ENCODE results near the gene SEMA5A.

- TF ChIP-seq, protein P1, sequence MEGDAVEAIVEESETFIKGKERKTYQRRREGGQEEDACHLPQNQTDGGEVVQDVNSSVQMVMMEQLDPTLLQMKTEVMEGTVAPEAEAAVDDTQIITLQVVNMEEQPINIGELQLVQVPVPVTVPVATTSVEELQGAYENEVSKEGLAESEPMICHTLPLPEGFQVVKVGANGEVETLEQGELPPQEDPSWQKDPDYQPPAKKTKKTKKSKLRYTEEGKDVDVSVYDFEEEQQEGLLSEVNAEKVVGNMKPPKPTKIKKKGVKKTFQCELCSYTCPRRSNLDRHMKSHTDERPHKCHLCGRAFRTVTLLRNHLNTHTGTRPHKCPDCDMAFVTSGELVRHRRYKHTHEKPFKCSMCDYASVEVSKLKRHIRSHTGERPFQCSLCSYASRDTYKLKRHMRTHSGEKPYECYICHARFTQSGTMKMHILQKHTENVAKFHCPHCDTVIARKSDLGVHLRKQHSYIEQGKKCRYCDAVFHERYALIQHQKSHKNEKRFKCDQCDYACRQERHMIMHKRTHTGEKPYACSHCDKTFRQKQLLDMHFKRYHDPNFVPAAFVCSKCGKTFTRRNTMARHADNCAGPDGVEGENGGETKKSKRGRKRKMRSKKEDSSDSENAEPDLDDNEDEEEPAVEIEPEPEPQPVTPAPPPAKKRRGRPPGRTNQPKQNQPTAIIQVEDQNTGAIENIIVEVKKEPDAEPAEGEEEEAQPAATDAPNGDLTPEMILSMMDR (IDR thresholded peaks at IDR 0.05): no peak
- no peak for TF ChIP-seq POLR2A (IDR thresholded peaks at IDR 0.05)
Measured at GRCh38 chr5:9423571-9423970, 122.3 kb downstream of the SEMA5A start.

All from gastroesophageal sphincter (tissue), 3 donors.